MCF 10A (cell line): Measurements from ENCODE around the gene C9orf43. TPM values are rescaled to one million over a fixed set of nuclear protein-coding genes. Genes with fewer than 3 reads are reported as not detected.
"Not testable (repeated sequence)": the region's sequence is repeated elsewhere in the genome, so short reads cannot be mapped to it uniquely, and the experiment has no call there.

Source experiments
- BruUV-seq: library from RNA; stranded (reverse); fragments of 400-500 nt; replicated peaks from 2 replicates; lab custom pipeline; 2021; lab: Mats Ljungman, UMichigan
- CTCF ChIA-PET: fragments of 300-600 bp; sonication (Branson Sonifier 250); formaldehyde crosslinking; extraction: SDS; loops from one replicate; lab custom pipeline; 2021; ENCODE audit warnings: antibody characterized with exemption, inconsistent platforms; lab: Yijun Ruan, JAX
- POLR2A ChIA-PET: fragments of 300-600, 350-650 bp; sonication (Branson Sonifier 250); formaldehyde crosslinking; extraction: SDS; loops from one replicate; lab custom pipeline; 2020; ENCODE audit warnings: antibody characterized with exemption, inconsistent platforms; lab: Yijun Ruan, JAX
- DNase-seq: peaks from one replicate; pipeline ENCODE4 v3.0.0-alpha.2; 2018; ENCODE audit not compliant: unreplicated experiment
- H3K27ac Mint-ChIP-seq: one replicate; pipeline ENCODE4 v1.8.0; 2022; ENCODE audit warnings: mild to moderate bottlenecking, low read depth, mixed read lengths; ENCODE audit not compliant: unreplicated experiment
- H3K27me3 Mint-ChIP-seq: one replicate; pipeline ENCODE4 v1.8.0; 2022; ENCODE audit warnings: mixed read lengths; ENCODE audit not compliant: insufficient read depth, unreplicated experiment
- H3K36me3 Mint-ChIP-seq: one replicate; pipeline ENCODE4 v1.8.0; 2022; ENCODE audit warnings: mild to moderate bottlenecking, moderate library complexity, mixed read lengths; ENCODE audit not compliant: insufficient read depth, unreplicated experiment
- H3K4me1 Mint-ChIP-seq: one replicate; pipeline ENCODE4 v1.8.0; 2022; ENCODE audit warnings: mixed read lengths; ENCODE audit not compliant: insufficient read depth, unreplicated experiment
- H3K4me3 Mint-ChIP-seq: one replicate; pipeline ENCODE4 v1.8.0; 2022; ENCODE audit warnings: mild to moderate bottlenecking, moderate library complexity, mixed read lengths; ENCODE audit not compliant: unreplicated experiment
- H3K9me3 Mint-ChIP-seq: one replicate; pipeline ENCODE4 v1.8.0; 2022; ENCODE audit warnings: mixed read lengths; ENCODE audit not compliant: unreplicated experiment
- CTCF ChIP-seq: fragments of 200-600 bp; IDR thresholded peaks from one replicate; pipeline ENCODE4 v1.8.0; 2022; ENCODE audit warnings: antibody characterized with exemption, mild to moderate bottlenecking; ENCODE audit not compliant: unreplicated experiment
- intact Hi-C: fragments of 100-400 bp; cut with micrococcal nuclease; formaldehyde crosslinking; loops from 2 replicates; pipeline ENCODE4 v1.14.1; 2022
- total RNA-seq: library from RNA; stranded (reverse); gene quantifications from 2 replicates; pipeline ENCODE4 v1.2.3, GENCODE V29; 2022

The C9orf43 gene
- total RNA-seq, 1 experiment from 2014 or later: 0.84 TPM

- H3K9me3 Mint-ChIP-seq: no peaks in the 10 kb centered on the region
- no peak overlapping the region for H3K27ac Mint-ChIP-seq
These were observed 29.6 kb upstream of the C9orf43 start for GRCh38 chr9:113380869-113381378.

GRCh38 chr9:113381441-113381840, 29.1 kb upstream of the C9orf43 start:
- POLR2A ChIA-PET, H3K27me3 Mint-ChIP-seq, DNase-seq, BruUV-seq, H3K9me3 Mint-ChIP-seq, CTCF ChIA-PET, H3K27ac Mint-ChIP-seq, H3K36me3 Mint-ChIP-seq, intact Hi-C loops, H3K4me3 Mint-ChIP-seq, H3K4me1 Mint-ChIP-seq: not testable (repeated sequence)

More at GRCh38 chr9:113380869-113381378, 29.6 kb upstream of the C9orf43 start:
- ChIA-PET CTCF (no interaction called here), POLR2A (no interaction called here)
- Mint-ChIP-seq H3K4me1 (peaks cover 6% of the 10 kb centered on the region), H3K27me3 (no peaks in the 10 kb centered on the region), H3K4me3 (no peak overlapping the region), H3K36me3 (no peaks in the 10 kb centered on the region)
- intact Hi-C loops: no loop called here
- no peak for TF ChIP-seq CTCF
- no TSS peak for BruUV-seq
- no peak for DNase-seq

- Mint-ChIP-seq H3K9me3 (no peaks in the 10 kb centered on the region), H3K27me3 (no peaks in the 10 kb centered on the region), H3K36me3 (no peaks in the 10 kb centered on the region), H3K4me1 (peaks cover 6% of the 10 kb centered on the region), H3K4me3 (no peak overlapping the region), H3K27ac (no peak overlapping the region)
- intact Hi-C loops: no loop called here
- BruUV-seq: no TSS peak
- no peak for TF ChIP-seq CTCF
- POLR2A ChIA-PET: no interaction called here
- no peak for DNase-seq
- CTCF ChIA-PET: no interaction called here
These were observed 28.6 kb upstream of the C9orf43 start for GRCh38 chr9:113381909-113382411.

- ChIA-PET CTCF (interaction anchor here (0.7 to 1.5 kb wide), 4 partner anchors 13 to 567 kb away, joined by 3 to 7 read pairs (median 6); partner anchors contain the start of gene ALAD), POLR2A (no interaction called here)
- Mint-ChIP-seq H3K36me3 (no peaks in the 10 kb centered on the region), H3K9me3 (no peaks in the 10 kb centered on the region), H3K27ac (no peak overlapping the region), H3K4me3 (no peak overlapping the region), H3K27me3 (no peaks in the 10 kb centered on the region), H3K4me1 (no peaks in the 10 kb centered on the region)
- DNase-seq: no peak
- TSS peak; percentile 32 for BruUV-seq
- no peak for TF ChIP-seq CTCF
- intact Hi-C loops: no loop called here
These were observed 23.8 kb upstream of the C9orf43 start for GRCh38 chr9:113386571-113387393.
